Astrocyte of the hippocampus (primary cell): ENCODE results near the gene ATP6V1C2.

Experiments
- DNase-seq: peaks from one replicate; pipeline ENCODE4 v3.0.0; 2011; ENCODE audit warnings: low read depth, low spot score

The ATP6V1C2 gene

DNA sequence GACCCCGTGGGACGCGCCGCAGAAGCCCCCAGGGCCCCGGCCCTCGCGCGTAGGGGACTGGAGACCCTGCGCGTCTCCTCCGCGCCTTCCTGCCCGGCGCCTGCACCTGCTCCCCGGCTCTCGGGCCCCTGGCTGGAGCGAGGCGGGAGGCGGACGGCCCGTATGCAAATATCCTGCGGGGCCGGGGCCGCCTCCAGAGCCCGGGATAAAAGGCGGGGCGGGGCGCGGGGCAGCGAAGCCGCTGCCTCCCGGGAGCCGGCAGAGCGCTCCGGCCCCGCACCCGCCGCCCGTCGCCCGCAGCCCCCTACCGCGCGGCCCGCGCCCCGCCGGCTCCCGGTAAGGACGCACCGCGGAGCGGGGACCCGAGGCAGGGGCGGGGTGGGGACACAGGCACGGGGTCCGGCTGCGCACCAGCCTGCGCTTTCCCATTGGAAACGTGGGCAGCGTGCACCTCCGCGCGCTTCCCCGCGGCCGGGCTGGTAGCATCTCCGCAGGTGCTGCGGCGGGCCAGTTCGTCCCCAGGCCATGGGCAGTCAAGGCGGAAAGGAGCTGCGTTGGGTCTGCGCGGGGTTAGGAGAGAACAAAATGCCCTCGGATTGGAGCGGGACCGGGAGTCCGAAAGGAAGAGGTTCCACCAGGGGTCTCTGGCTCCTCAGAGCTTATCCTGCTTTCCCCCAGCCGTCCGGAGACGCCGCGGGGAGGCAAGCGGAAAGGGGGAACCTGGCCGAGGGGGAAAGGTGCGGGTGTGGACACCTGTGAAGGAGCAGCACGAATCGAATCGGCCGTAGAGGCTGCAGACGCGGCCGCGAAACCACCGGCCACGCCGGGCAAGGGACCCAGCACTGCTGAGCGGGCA lies at the start of gene ATP6V1C2:
TSS of gene ATP6V1C2 (plus strand) at position 235 of the 856 bp plus-strand sequence. CDS start 1,220 bp downstream, outside the sequence.
- peak; percentile 36 for DNase-seq

GRCh38 chr2:10675131-10675530 lies 46.3 kb upstream of the ATP6V1C2 start:
- DNase-seq, result no peak

DNA sequence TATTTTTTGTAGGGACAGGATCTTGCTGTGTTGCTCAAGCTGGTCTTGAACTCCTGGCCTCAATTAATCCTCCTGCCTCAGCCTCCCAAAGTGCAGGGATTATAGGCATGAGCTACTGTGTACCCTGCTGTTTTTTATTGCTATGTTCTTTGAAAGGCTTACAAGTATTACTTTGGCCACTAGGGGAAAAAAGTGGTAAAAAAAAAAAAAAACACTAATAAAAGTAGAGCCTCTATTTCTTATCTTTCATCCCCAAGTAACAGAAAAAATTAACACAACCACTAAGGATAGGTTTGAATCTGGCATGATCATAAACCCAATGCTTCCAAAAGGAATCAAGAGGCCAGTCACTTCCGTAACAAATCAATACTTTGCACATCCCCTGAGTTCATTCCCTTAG lies 43.2 kb upstream of the ATP6V1C2 start:
- DNase-seq, result no peak

GRCh38 chr2:10680214-10680613 lies 41.2 kb upstream of the ATP6V1C2 start:
- DNase-seq, result no peak

GRCh38 chr2:10680957-10681356 lies 40.5 kb upstream of the ATP6V1C2 start:
- DNase-seq, result no peak

DNA sequence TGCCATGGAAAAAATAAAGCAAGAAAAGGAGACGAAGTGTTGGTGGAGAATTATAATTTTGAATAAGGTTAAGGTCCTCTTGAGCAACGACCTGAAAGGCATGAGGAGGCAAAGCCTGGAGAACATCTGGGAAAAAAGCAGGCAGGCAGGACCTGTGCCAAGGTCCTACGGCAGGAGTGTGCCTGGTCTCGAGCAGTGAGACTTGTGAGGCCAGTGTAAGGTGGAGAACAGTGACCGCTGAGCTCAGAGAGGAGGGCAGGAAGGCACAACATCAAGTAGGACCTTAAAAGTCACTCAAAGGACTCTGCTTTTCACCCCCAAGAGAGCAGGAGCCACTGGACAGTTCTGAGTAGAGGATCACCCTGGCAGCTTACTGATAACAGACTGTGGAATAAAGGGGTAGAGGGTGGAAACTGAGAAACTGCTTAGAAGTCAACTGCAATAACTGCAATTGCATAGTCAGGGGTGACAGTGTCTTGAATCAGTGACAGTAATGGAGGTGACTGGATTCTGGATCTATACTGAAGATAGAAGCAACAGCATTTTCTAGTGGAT lies 35.2 kb upstream of the ATP6V1C2 start:
- DNase-seq, result no peak

DNA sequence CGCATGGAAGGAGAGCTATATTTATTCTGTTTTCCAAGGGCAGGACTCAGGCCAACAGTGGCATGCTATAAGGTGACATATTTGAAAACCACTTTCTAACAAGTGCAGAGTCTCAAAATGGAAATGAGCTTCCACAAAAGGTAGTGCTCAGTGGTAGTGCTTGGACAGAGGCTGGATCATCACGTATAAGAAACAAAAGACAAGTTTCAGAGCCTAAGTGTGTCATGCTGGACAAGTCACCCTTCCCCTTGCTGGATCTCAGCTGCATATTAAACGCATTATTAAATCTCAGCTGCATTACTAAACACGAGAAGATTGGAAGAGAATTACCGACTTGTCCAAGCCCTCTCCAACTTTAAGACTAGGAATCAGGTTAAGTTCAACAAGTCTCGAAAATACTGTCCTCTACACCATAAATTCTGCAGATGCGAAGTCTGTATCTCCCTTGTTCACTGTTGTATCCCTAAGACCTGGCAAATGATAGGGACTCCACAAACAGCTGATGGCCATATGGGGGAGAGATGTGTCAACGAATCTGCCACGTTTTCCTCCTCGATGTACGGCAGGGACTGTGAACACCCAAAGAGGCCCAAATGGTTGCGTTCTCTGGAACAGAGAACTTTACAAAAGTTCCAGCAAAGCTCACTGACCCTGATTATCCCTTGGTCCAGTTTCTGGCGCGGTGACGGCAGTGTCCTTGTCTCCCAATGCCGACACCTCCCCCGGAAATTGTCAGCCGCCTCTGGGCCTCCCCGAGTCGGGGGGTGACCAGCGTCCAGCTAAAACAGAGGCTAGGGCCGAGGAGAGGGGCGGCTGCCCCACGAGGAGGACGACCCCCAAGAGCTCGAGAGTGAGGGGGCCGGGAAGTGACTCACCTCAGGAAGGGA lies 32.3 kb upstream of the ATP6V1C2 start:
- no peak for DNase-seq

- DNase-seq, result no peak
Observed at GRCh38 chr2:10691521-10691920, 29.9 kb upstream of the ATP6V1C2 start.

DNA sequence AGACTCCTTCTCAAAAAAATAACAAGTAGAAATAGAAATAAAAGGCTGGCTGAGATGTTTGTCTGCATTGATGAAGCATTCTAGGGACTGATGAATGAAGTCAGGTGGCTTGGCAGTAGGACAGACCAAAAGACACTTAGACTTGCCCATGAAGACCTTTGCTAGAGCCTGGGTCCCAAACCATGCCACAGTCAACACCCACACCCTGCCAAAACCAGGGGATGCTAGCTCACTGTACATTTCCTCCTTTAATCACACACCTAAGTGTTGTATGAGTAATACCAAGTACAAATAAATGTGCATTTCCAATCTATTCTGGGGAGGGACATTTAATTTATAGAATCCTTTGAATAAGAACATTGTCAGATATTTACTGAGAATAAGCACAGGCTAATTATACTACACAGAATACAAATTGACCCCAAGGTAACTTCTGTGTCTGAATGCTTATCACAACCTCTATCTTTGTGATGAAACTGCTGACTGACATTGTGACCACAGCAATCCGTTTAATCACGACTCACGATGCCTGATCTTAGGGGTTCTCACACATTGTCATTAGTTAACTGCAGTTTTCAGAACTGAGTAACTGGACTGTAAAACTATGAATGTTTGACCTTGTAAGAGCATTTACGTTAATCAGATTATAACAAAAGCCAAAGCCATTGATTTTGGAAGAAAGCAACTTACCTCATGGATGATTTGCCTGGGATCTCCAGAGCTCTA lies 21.2 kb upstream of the ATP6V1C2 start:
- no peak for DNase-seq

DNA sequence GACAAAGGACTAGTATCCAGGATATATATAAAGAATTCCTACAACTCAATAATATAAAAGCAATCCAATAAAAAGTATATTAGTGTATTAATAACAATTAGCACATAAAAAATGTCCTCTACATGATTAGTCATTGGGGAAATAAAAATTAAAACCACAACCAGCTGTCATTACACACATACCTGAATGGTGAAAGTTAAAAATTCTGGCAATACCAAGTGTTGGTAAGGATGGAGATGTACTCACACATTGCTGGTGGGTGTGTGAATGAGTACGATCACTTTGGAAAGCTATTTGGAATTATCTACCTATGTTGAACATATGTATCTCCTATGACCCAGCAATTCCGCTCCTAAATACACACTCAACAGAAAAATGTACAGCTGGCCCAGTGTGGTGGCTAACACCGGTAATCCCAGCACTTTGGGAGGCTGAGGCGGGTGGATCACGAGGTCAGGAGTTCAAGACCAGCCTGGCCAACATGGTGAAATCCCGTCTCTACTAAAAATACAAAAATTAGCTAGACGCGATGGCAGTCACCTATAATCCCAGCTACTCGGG lies 17.3 kb upstream of the ATP6V1C2 start:
- no peak for DNase-seq

GRCh38 chr2:10706033-10706432 lies 15.4 kb upstream of the ATP6V1C2 start:
- no peak for DNase-seq

GRCh38 chr2:10707831-10708230 lies 13.6 kb upstream of the ATP6V1C2 start:
- no peak for DNase-seq

DNA sequence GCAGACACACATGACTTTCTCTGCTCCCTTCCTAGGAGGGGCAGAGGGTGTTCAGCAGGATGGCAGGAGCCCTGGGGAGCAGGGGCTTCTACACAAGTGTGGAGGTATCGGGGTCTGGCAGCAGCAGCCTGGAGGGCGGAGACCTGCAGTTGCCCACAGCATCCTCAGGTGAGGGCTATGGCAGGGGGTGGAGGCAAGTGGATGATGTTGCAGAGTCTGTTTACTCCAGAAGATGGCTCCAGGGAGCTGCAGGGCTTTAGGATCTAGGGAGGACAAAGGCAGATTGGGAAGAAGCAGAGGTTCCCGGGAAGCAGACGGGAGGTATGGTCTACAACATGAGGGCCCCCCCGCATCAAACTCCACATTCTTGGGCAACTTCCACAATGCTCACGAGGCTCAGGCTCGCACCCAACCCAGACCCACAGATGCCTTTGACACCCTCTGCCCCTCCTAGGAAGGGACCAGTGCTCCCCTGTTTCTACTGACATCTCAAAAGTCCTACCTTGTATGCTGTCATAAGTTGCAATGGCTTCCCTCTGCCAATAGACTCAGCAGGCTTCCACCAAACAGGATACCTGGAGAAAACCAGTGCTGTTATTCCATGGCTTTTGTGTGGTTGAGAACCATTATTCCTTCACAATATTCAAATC lies 12.0 kb upstream of the ATP6V1C2 start:
- DNase-seq, result peak; percentile 27

- no peak for DNase-seq
Observed at GRCh38 chr2:10712185-10712809, 9.1 kb upstream of the ATP6V1C2 start.

- DNase-seq, result no peak
Observed at GRCh38 chr2:10716581-10716980, 4.8 kb upstream of the ATP6V1C2 start.

DNA sequence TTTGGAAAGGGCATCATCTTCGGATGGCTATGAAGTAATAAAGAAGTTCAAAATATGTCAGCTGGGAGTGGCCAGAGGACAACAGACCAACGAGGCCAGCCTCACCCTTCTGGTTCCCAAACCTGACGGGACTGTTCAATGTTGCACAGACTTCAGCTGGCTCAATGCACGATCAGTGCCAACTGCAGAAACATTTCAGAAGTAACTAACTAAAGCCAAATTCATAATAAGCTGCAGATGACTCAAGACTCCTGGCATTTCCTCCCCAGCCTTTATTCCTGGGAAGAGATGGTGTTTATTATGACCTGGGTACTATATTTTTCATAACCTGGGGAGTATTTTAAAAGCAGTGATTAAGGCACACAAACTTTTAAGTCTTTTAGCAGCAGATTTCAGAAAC lies 3.8 kb upstream of the ATP6V1C2 start:
- peak; percentile 66 for DNase-seq

GRCh38 chr2:10720306-10720705 lies 1.1 kb upstream of the ATP6V1C2 start:
- no peak for DNase-seq

GRCh38 chr2:10720947-10721395 lies 459 bp upstream of the ATP6V1C2 start:
- DNase-seq, result no peak

- no peak for DNase-seq
Observed at GRCh38 chr2:10722252-10722825, 909 bp downstream of the ATP6V1C2 start.
